ENCODE data around the gene LRRC32.

- TF ChIP-seq CTCF (optimal IDR thresholded peaks at IDR 0.05 in 1 of 3, IDR thresholded peaks at IDR 0.05 in 1 of 3, conservative IDR thresholded peaks at IDR 0.05 in 1 of 3; ENCODE audit: extremely low read depth in 1 of 3, insufficient read depth in 2 of 3, low read length in 3 of 3) (no peak), EZH2 (IDR thresholded peaks at IDR 0.05; ENCODE audit: low read length) (no peak)
These were observed 2.7 kb downstream of the LRRC32 start for GRCh38 chr11:76667856-76668255.

All from keratinocyte (primary cell).